HG03066 (cell line): ENCODE results near the gene OTOS.

Experiments
- ATAC-seq: cut with Tn5 transposase; IDR thresholded peaks from one replicate; pipeline ENCODE4 v1.9.1; 2021; ENCODE audit warnings: low read depth; ENCODE audit not compliant: unreplicated experiment

The OTOS gene

DNA sequence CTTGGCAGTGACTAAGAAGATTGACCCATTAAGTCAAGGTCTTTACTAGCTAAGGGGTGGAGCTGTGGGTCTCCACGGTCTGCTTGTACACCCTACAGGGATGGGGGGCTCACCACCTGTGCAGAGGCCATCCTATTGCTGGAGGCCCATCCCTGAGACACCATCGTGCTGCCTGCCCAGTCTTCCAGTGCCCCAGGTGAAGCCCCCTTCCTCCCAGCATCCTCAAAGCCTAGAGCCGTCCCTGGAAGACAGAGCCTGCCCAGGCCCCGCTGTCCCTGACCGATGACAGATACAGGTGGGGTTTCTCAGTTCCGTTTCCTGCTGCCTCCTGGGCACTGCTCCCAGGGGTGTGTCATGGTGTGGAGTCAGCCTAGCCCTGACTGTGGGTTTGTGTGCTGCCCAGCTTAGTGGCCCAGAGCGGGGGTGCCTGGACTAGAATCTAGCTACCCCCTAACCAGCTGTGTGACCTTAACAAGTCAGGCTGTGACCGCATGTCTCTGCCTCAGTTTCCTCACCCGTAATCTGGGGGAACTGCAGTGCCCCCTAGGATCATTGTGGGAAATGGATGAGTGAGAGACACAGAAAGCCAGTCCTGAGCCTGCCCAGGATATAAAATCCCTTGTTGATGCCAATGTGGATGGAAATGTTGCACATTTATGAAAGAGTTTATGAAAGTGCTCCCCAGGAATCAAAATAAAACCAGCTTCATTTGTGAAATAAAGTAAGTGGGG is 2.0 kb downstream of the OTOS start:
- no peak for ATAC-seq

DNA sequence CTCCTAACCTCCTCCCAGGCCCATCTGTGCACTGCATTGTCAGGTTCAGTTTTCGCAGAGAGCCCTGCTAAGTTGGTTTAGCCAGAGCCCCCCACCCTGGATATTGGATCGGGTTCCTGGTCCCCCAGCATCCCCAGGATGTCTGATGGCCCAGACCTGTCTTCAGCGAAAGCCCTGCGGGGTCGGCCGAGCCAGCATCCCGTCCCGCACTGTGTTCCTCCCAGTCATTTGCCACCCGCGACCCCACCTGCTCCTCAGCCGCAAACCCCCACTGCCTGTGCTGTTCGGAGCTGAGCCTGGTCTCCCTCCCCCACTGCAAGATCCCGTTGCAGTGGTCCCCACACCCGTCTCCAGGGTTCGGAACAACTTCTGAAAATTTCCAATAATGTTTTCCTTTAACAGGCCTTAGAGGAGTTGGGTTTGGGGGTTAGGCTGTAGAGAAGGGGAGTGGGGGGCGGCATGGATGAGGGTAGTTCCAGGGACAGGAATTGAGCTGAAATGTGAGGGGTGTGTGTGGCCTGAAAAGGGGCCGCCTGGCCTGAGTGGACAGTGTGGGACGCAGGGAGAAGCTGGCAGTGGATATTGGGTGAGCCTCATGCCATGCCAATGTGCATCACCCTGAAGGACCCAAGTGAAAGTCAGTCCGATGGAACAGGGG is 2.7 kb downstream of the OTOS start:
- ATAC-seq: no peak

DNA sequence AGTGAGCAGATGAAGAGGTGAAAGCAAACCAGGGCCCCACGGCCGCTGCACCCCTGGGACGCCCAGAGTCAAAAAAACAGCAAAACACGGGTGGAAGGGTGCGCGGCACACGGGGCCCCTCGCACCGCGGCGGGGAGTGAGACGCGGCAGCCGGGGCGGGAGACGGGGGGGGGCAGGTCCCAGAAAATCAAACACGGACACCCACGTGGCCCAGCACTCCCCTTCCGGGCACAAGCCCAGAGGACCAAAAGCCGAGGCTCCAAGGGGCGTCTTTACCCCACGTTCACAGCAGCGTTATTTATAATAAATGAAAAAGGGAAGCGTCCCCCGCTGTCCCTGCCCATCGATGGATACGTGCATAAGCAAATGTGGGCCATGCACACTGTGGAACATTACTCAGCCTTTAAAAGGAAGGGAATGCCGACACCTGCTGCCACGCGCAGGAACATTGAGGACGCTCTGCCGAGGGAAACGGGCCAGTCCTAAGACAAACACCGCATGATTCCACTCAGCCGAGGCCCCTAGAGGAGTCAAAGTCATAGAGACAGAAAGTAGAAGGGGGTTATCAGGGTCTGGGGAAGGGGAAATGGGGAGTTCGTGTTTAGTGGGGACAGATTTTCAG is 3.7 kb downstream of the OTOS start:
- peak; percentile 10 for ATAC-seq

- peak; percentile 88 for ATAC-seq
Observed at GRCh38 chr2:240136013-240136670, 4.3 kb downstream of the OTOS start, which contains the start of gene COPS9. Gene COPS9 (minus strand): TSS chr2:240136305. CDS start chr2:240136284, 21 bp downstream.

GRCh38 chr2:240135706-240136012 is 4.8 kb downstream of the OTOS start:
- ATAC-seq: peak; percentile 22

- no peak for ATAC-seq
Observed at GRCh38 chr2:240134956-240135520, 5.4 kb downstream of the OTOS start.

DNA sequence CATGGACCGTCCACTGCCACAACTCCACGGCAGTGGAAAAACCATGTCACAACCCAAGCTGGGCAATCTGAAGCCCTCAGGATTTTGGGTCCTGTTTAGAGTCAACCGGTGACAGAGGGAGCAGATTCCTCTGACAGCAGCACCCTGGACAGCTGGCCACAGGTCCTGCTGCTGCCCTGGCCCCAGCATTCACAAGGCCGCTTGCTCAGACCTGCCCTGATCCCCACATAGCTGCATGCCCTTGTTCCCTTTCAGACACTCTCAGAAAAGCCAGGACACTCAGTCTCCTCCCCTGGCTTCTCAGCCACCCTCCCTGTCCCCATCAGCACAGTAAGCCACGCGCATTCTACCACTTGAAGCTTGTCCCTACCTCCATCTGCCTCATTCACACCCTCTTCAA is 6.0 kb downstream of the OTOS start:
- no peak for ATAC-seq

DNA sequence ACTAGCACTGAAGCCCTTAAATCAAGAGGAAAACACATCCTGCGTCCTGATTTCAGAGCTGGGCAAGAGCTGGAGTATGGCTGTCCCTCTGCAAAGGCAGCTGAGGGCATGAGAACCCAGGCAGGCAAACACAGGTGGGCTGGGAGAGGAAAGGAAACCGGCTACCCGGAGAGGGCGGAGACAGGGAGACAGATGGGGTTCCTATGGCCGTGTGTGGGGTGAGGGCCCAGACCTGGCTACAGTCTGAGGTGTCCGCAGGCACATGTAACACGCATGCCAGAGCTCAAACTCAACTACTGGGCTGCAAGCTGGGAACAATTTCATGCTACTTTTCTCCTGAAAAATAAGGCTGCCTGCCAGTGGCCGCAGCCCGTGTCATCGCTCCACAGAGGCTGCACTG is 7.1 kb downstream of the OTOS start:
- no peak for ATAC-seq

GRCh38 chr2:240132651-240132980 is 7.8 kb downstream of the OTOS start:
- no peak for ATAC-seq

DNA sequence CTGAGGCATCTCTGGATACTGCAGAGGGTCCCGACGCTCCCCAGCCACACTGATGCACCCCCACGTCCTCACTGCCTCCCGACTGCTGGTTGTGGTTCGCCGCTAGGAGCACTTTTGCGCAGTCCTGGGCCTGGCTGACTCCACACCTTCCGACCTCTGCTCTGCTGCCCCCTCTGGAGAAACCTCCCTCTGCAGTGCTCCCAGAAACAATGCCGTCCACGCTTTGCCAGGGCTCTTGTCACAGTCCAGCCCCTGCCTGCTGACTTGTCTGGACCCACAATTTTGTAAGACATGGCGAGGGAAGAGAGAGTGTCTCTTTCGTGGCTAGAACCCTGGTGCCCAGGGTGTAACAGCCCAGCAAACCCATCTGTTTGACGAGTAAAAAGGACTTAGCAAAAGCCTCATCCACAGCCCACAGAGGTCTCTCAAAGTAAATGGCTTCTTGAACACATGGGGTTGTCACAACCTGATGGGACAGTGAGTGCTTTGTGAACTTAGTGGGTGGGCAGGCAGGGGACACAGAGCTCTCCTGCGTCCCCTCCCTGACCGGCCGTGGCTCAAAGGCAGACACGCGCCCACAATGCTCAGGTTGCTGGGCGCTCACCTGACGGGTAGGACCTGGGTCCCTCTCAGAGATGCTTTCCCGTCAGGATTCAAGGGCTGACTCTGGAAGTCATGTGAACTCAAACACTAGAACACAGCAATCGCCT is 8.4 kb downstream of the OTOS start:
- no peak for ATAC-seq

GRCh38 chr2:240131296-240131695 is 9.2 kb downstream of the OTOS start:
- ATAC-seq: no peak

- ATAC-seq: no peak
Observed at GRCh38 chr2:240130393-240131195, 9.9 kb downstream of the OTOS start.

- no peak for ATAC-seq
Observed at GRCh38 chr2:240129731-240130392, 10.6 kb downstream of the OTOS start.

GRCh38 chr2:240129311-240129710 is 11.1 kb downstream of the OTOS start:
- ATAC-seq: no peak

DNA sequence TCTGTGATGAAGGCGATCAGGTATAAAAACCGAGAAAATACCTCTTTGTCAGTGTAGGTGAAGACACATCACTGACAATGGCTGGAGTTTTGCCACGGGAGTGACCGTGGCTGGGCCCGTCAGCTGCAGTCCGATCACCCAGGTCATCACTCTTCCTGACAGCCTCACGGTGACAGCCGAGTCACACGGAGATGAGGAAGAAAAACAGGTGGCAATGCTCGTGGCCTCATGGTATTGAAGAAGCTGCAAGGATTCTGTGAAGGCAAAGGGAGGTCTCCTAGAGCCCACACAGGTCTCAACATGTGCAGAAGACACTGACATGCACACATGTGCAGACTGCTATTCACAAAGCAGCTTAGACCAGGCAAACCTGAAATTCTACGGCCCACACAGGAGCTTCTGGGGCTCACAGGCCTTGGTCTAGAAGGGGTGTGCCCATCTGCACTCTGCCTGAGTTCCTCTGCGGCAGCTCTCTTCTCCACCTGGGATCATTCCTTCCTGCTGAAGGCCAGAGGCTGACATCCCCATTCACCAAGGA is 11.8 kb downstream of the OTOS start:
- ATAC-seq: no peak

GRCh38 chr2:240127911-240128607 is 12.4 kb downstream of the OTOS start:
- no peak for ATAC-seq

- no peak for ATAC-seq
Observed at GRCh38 chr2:240127191-240127750, 13.2 kb downstream of the OTOS start.

DNA sequence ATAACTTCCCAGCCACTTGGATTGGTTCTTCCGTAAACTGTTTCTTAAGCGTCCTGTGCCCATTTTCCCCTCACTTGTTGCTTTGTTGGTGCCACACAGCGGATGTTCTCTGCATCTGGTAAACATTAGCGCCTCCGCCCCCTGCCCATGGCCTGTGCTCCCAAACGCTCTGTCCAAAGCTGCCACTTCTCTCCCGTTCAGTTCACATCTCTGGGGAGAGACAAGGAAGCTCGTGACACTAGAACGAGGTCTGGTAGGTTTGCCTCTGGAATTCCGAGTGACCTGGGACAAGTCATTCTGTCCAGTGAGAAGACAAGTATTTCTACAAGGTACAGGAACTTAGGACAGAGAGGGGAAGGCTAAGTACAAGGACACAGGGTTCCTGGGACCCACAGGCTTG is 13.7 kb downstream of the OTOS start:
- ATAC-seq: no peak
